GM06990 (cell line): ENCODE results near the gene DDAH1.
A peak's percentile ranks its signal among the peaks of the same experiment; 100 is the strongest.

ENCODE experiments used
- DNase-seq: peaks from one replicate; pipeline ENCODE4 v3.0.0-alpha.2; 2011; ENCODE audit not compliant: insufficient read length; ENCODE audit errors: extremely low read depth
- H3K27me3 ChIP-seq: replicated peaks from 2 replicates; pipeline ENCODE4 v1.6.0; 2011; ENCODE audit warnings: low read length; ENCODE audit not compliant: control insufficient read depth, insufficient read depth
- H3K36me3 ChIP-seq: 2 replicates; pipeline ENCODE4 v1.5.1; 2011; ENCODE audit warnings: low read length; ENCODE audit not compliant: control insufficient read depth, insufficient read depth
- H3K4me3 ChIP-seq: replicated peaks from 2 replicates; pipeline ENCODE4 v1.5.1; 2011; ENCODE audit warnings: low read depth, mild to moderate bottlenecking, control low read depth, low read length
- TF ChIP-seq, protein P1 (sequence below): IDR thresholded peaks from 2 replicates; pipeline ENCODE4 v1.5.1; 2011; ENCODE audit warnings: low read length, control low read depth, mild to moderate bottlenecking, inconsistent platforms; ENCODE audit not compliant: insufficient read depth, poor library complexity, severe bottlenecking

DDAH1 gene

DNA sequence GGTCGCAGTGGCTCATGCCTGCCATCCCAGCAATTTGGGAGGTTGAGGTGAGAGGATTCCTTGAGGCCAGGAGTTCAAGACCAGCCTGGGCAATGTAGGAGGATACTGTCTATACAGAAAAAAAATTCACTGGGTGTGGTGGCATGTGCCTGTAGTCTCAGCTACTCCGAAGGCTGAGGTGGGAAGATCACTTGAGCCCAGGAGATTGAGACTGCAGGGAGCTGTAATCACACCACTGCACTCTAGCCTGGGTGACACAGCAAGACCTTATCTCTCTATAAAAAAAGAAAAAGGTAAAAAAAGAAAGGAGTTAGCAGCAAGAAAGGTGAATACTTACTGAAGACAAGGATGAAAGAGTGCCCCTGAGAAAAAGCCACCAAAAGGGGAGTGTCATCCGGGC lies 164.8 kb downstream of the DDAH1 start:
- no peak for DNase-seq
- Histone ChIP-seq H3K4me3 (no peak overlapping the region), H3K36me3 (no peaks in the 10 kb centered on the region), H3K27me3 (no peaks in the 10 kb centered on the region)
- TF ChIP-seq, protein P1, sequence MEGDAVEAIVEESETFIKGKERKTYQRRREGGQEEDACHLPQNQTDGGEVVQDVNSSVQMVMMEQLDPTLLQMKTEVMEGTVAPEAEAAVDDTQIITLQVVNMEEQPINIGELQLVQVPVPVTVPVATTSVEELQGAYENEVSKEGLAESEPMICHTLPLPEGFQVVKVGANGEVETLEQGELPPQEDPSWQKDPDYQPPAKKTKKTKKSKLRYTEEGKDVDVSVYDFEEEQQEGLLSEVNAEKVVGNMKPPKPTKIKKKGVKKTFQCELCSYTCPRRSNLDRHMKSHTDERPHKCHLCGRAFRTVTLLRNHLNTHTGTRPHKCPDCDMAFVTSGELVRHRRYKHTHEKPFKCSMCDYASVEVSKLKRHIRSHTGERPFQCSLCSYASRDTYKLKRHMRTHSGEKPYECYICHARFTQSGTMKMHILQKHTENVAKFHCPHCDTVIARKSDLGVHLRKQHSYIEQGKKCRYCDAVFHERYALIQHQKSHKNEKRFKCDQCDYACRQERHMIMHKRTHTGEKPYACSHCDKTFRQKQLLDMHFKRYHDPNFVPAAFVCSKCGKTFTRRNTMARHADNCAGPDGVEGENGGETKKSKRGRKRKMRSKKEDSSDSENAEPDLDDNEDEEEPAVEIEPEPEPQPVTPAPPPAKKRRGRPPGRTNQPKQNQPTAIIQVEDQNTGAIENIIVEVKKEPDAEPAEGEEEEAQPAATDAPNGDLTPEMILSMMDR: no peak

DNA sequence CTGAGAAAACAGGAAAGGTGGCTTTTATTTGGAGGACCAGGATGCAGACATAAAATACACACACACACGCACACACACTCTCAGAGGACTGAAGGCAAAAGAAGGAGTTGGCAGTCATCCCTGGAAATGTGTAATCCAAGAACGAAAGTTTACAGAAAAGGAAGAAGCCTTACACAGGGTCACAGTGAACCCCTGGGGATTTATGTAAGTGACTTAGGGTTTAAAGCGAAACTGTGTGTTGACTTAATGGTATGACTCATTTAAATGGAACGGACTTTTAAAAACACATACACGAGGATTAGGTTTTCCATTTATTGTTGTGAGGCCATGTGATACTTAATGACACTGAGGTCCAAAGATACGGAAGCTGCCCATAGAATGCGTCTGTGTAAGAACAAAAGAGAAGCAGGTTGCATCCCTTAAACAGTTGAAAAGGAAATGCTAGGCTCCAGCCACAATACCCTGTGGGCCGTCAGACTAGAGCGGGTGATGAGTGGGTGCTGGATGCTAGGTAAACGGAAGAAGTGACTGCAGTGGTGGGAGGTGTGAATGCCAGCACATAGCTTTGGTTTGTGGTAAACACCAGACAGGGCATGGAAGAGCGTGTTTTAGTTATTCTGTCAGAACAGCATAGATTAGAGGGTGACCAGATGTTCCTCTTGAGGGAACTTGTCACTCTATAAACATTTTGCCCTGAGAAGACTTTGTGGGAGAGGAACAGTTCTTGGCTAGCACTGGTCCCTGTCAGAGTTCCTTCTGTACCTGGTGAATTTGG lies 166.9 kb downstream of the DDAH1 start:
- Histone ChIP-seq H3K27me3 (no peaks in the 10 kb centered on the region), H3K36me3 (no peaks in the 10 kb centered on the region), H3K4me3 (no peak overlapping the region)
- TF ChIP-seq, protein P1: no peak
- DNase-seq: peak; percentile 55

DNA sequence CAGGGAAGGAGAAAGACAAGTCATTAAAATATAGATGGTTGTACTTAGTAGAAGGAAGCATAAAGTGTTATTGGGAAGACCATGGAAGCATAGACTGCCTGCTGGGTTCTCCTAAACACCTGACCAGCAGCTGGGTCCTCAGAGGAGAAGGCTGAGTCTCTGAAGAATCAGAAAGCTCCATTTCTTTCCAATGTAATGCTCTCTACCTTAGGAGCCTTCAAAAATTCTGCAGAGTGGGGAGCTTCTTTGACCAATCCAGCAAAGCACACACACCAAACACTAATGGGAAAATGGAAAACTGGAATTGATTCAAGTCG lies 167.5 kb downstream of the DDAH1 start:
- Histone ChIP-seq H3K4me3 (no peak overlapping the region), H3K27me3 (no peaks in the 10 kb centered on the region), H3K36me3 (no peaks in the 10 kb centered on the region)
- DNase-seq: no peak
- TF ChIP-seq, protein P1: no peak

DNA sequence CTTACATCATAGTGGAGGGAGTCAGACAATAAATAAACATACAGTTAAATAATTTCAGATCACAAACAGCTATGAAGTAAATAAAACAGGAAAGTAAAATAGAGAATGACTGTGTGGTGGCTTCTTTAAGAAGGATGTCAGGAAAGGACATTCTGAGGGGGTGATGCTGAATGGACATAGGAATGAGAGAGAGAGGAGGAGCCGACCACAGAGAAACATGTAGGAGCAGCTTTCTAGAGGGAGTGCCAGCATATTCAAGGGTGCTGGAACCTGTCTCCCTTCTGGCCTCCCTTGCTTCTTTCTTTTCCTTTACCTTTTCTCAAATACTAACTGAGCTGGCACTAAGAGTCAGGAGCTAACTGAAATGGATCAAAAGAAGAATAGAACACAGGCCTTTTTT lies 168.0 kb downstream of the DDAH1 start:
- DNase-seq: no peak
- Histone ChIP-seq H3K4me3 (no peak overlapping the region), H3K36me3 (no peaks in the 10 kb centered on the region), H3K27me3 (no peaks in the 10 kb centered on the region)
- TF ChIP-seq, protein P1: no peak

DNA sequence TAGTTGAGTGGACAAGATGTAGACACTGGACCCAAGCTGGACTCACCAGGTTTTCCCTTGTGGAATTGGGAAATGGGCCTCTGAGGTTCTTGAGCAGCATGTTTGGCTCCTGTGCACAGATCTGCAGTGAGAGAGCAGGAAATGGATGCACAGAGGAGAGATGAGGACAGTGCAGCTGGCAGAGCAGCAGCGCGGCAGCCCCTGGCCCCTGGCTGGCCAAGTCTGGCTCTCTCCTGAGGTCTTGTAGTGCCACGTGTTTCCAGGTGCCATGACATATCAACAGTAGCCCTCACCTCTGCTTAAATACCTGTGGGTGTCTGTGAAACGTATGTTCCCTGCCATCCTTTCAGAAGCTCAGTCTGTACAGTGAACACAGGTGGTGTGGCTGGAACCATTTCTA lies 169.3 kb downstream of the DDAH1 start:
- no peaks in the 10 kb centered on the region for H3K36me3 ChIP-seq
- no peak overlapping the region for H3K4me3 ChIP-seq
- DNase-seq: no peak
- TF ChIP-seq, protein P1: no peak
- no peaks in the 10 kb centered on the region for H3K27me3 ChIP-seq

DNA sequence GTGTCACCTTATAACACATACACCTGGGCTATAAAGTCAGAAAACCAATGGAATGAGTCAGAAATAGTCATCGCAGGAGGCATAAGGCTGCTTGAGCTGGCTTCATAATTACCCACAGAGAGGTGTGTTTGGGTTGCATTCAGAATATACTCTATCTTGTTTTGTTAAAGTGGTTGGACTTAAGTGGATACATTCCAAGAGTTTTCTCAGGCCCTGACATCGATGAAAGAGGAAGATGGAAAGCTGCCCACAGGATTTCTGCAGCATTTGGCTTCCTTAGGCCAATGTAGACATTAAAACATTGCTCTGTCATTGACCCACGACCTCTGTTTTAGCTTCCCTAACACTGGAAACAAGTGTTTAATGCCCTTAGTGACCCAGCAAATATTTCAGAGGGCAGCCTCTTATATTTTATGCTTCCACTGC lies 169.9 kb downstream of the DDAH1 start:
- Histone ChIP-seq H3K4me3 (no peak overlapping the region), H3K36me3 (no peaks in the 10 kb centered on the region), H3K27me3 (no peaks in the 10 kb centered on the region)
- TF ChIP-seq, protein P1: no peak
- DNase-seq: no peak
